HG03095 (cell line): ENCODE results near the gene ZGPAT.

Experiments used
- ATAC-seq: cut with Tn5 transposase; IDR thresholded peaks from one replicate; pipeline ENCODE4 v1.9.1; 2021; ENCODE audit warnings: moderate library complexity; ENCODE audit not compliant: unreplicated experiment

ZGPAT gene

GRCh38 chr20:63778034-63778752 lies 70.4 kb downstream of the ZGPAT start:
- no peak for ATAC-seq

DNA sequence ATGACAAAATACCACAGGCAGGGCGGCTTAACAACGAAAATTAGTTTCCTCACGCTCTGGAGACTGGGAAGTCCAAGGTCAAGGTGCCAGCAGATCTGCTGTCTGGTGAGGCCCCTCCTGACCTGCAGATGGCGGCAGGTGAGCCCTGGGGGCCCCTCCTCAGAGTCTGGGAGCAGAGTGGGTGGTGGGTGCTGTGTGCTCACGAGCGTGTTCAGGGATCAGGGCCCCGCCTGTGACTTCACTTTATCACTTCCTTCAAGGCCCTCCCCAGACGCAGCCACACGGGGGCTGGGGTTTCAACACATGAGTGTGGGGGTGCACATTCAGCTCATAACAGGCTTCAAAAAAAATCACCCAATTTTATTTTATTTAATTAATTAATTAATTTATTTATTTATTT lies 71.0 kb downstream of the ZGPAT start:
- ATAC-seq = no peak

DNA sequence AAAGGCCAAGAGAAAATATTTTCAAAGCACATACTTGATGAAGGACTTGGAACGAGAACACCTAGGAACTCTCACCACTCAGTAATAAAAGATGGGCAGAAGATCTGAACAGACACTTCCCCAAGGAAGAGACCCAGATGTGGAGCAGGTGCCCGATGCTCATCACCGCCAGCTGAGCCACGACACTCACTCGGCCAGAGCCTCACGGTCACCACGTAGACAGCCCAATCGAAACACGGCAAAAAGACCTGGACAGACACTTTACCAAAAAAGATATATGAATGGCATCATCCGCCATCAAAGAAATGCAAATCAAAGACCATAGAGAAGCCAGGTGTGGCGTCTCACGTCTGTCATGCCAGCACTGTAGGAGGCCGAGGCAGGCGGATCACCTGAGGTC lies 73.3 kb downstream of the ZGPAT start:
- no peak for ATAC-seq

GRCh38 chr20:63782051-63782471 lies 74.2 kb downstream of the ZGPAT start:
- no peak for ATAC-seq

GRCh38 chr20:63782521-63782971 lies 74.7 kb downstream of the ZGPAT start:
- no peak for ATAC-seq

DNA sequence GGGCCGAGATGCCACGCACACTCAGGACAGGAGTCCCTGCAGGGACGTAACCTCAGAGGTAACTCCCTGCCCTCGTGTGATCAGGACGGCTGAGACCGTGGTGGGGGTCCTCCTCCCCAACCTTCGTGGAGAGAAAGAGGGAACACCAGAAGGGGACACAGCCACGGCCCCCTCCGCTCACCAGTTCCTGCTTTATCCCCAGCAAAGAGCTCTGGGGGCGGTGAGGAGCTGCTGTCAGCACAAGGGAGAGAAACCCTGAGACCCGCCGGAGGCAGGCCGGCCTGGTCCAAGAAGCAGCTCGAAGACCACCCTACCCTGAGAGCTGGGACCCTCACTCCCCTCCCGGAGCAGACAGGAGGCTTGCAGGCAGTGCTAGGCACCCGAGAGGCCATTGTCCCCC lies 76.1 kb downstream of the ZGPAT start:
- no peak for ATAC-seq

DNA sequence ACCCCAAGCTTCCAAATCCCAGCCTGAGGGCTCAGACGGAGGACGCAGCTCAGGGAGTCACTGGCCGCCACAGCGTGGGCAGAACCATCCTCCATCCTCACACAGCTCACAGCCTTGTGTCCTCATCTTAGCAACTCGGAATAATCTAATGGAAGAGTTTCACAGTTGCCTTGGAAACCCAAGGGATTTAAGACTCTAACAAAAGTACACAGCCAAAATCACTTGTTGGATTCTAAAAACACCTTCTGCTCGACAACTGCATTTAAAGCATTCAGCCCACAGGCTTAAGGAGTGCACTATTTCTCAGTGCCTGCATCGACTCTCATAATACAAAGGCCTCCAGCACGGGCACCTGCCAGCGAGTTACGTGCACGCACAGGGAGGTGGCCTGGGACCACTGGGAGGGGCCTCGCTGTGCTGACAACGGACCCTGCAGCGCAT lies 77.9 kb downstream of the ZGPAT start:
- no peak for ATAC-seq
